Ishikawa (cell line): Measurements from ENCODE around the gene HPCAL4.

ENCODE experiments used
- CEBPB ChIP-seq: IDR thresholded peaks from 2 replicates; pipeline ENCODE4 v1.6.1; 2012
- EGR1 ChIP-seq: IDR thresholded peaks from 2 replicates; pipeline ENCODE4 v1.6.1; 2012
- EP300 ChIP-seq: IDR thresholded peaks from 2 replicates; pipeline ENCODE4 v1.6.1; 2012; ENCODE audit warnings: borderline replicate concordance
- TAF1 ChIP-seq: IDR thresholded peaks from 2 replicates; pipeline ENCODE4 v1.6.1; 2012; ENCODE audit warnings: low read depth, mild to moderate bottlenecking
- TCF12 ChIP-seq: IDR thresholded peaks from 2 replicates; pipeline ENCODE4 v1.6.1; 2012; ENCODE audit warnings: low read depth
- TEAD4 ChIP-seq: IDR thresholded peaks from 2 replicates; pipeline ENCODE4 v1.6.1; 2012
- YY1 ChIP-seq: IDR thresholded peaks from 2 replicates; pipeline ENCODE4 v1.6.1; 2012; ENCODE audit warnings: low read depth
- ZBTB7A ChIP-seq: IDR thresholded peaks from 2 replicates; pipeline ENCODE4 v1.6.1; 2012; ENCODE audit warnings: low read depth
- TF ChIP-seq, protein P1 (sequence below): IDR thresholded peaks from 2 replicates; pipeline ENCODE4 v1.6.1; 2012; ENCODE audit warnings: low read depth, mild to moderate bottlenecking

DNA sequence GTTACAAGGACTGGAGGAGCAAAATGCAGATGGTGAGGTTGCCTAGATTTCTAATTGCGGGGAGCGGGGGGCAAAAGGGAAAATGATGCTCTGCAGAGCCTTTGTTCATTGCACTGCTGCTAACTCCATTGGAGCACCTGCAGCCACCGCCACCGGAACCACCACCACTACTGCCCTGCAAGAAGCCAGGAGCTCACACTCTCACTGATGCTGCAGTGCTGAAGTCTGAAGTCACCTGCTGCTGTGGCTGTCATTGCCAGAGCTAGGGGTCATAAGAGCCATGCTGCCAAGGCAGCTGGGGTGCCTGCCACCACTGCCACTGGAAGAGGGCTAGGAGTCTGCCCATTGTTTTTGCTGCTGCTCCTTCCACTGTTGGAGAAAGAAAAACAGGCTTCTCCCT lies 7.3 kb upstream of the HPCAL4 start:
- TF ChIP-seq CEBPB (no peak), EGR1 (no peak), ZBTB7A (no peak), EP300 (no peak), TAF1 (no peak), YY1 (no peak), TEAD4 (no peak), TCF12 (no peak)
- TF ChIP-seq, protein P1, sequence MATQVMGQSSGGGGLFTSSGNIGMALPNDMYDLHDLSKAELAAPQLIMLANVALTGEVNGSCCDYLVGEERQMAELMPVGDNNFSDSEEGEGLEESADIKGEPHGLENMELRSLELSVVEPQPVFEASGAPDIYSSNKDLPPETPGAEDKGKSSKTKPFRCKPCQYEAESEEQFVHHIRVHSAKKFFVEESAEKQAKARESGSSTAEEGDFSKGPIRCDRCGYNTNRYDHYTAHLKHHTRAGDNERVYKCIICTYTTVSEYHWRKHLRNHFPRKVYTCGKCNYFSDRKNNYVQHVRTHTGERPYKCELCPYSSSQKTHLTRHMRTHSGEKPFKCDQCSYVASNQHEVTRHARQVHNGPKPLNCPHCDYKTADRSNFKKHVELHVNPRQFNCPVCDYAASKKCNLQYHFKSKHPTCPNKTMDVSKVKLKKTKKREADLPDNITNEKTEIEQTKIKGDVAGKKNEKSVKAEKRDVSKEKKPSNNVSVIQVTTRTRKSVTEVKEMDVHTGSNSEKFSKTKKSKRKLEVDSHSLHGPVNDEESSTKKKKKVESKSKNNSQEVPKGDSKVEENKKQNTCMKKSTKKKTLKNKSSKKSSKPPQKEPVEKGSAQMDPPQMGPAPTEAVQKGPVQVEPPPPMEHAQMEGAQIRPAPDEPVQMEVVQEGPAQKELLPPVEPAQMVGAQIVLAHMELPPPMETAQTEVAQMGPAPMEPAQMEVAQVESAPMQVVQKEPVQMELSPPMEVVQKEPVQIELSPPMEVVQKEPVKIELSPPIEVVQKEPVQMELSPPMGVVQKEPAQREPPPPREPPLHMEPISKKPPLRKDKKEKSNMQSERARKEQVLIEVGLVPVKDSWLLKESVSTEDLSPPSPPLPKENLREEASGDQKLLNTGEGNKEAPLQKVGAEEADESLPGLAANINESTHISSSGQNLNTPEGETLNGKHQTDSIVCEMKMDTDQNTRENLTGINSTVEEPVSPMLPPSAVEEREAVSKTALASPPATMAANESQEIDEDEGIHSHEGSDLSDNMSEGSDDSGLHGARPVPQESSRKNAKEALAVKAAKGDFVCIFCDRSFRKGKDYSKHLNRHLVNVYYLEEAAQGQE: no peak
